GM12878 (cell line): ENCODE measurements around the gene CHRM4.

Experiments used
- BCL11A ChIP-seq: IDR thresholded peaks from 2 replicates; pipeline ENCODE4 v1.6.1; 2011; ENCODE audit warnings: low read depth, low read length
- CHD2 ChIP-seq: IDR thresholded peaks from 2 replicates; pipeline ENCODE4 v1.6.1; 2011; ENCODE audit warnings: low read depth, low read length, improper control_type of control experiment, borderline replicate concordance
- NR2C2 ChIP-seq: IDR thresholded peaks from 2 replicates; pipeline ENCODE4 v1.6.1; 2011; ENCODE audit warnings: borderline replicate concordance, low read depth; ENCODE audit not compliant: control insufficient read depth, insufficient read length
- TF ChIP-seq, protein P1 (sequence below), 3 experiments: IDR thresholded peaks in 2 of 3; conservative IDR thresholded peaks in 1 of 3; 2 replicates each; pipeline ENCODE4 v1.5.1; 2011; ENCODE audit warnings: low read depth in 3 of 3, low read length in 3 of 3, mild to moderate bottlenecking in 3 of 3, control low read depth in 2 of 3, moderate library complexity in 2 of 3, inconsistent platforms in 1 of 3, mixed read lengths in 1 of 3; ENCODE audit not compliant: control insufficient read depth in 2 of 3, insufficient read depth in 1 of 3; ENCODE audit errors: extremely low read depth in 1 of 3

DNA sequence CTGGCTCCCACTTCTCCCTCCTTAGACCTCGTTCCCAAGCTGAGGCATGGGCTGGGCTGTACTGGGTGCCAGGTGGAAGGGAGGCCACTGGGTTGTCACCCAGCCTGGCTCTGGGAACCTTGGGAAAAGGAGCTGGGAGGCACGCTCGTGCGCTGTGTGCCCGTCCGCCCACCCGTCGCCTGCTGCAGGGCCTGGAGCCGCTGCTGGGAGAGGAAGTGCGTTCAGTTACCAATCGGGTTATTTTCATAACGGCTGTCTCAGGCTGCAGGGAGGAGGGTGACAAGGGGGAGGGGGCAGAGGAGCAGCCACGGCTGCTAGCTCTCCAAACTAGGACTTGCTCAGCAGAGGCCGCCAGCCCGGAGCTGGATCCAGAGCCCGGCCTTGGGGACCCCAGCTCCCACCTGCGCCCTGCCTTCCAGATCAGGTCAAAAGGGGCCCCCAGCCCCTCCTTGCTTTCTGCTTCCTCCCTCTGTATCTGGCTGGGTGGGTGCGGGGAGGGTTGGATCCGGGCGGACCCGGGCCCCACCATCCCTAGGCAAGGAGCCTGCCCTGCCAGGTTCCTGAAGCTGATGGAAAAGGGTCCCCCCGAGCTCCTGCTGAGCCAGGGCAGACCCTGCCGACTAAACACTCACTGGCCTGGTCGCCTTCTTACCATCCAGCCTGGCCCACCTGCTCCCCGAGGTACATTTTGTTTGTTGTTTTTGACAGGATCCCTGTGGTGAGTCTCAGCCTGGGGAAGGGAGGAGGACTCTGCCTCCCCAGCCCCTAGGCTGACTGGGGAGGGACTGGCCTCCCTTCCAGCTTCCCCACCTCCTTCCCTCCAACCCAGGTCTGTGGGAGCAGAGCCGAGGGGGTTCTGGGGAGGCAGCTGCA lies 30.1 kb downstream of the CHRM4 start:
- TF ChIP-seq NR2C2 (no peak), BCL11A (no peak), CHD2 (peak; percentile 51; the same call in 1 of the 2 replicates)
- TF ChIP-seq, protein P1, sequence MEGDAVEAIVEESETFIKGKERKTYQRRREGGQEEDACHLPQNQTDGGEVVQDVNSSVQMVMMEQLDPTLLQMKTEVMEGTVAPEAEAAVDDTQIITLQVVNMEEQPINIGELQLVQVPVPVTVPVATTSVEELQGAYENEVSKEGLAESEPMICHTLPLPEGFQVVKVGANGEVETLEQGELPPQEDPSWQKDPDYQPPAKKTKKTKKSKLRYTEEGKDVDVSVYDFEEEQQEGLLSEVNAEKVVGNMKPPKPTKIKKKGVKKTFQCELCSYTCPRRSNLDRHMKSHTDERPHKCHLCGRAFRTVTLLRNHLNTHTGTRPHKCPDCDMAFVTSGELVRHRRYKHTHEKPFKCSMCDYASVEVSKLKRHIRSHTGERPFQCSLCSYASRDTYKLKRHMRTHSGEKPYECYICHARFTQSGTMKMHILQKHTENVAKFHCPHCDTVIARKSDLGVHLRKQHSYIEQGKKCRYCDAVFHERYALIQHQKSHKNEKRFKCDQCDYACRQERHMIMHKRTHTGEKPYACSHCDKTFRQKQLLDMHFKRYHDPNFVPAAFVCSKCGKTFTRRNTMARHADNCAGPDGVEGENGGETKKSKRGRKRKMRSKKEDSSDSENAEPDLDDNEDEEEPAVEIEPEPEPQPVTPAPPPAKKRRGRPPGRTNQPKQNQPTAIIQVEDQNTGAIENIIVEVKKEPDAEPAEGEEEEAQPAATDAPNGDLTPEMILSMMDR (IDR thresholded peaks at IDR 0.05 in 2 of 3, conservative IDR thresholded peaks at IDR 0.05 in 1 of 3; ENCODE audit: control insufficient read depth in 2 of 3, extremely low read depth in 1 of 3, insufficient read depth in 1 of 3, low read depth in 3 of 3, low read length in 3 of 3): no peak
